Measurements from ENCODE around the gene SAPCD2.
"Not testable (repeated sequence)": the region's sequence is repeated elsewhere in the genome, so short reads cannot be mapped to it uniquely, and the experiment has no call there.

The SAPCD2 gene

DNA sequence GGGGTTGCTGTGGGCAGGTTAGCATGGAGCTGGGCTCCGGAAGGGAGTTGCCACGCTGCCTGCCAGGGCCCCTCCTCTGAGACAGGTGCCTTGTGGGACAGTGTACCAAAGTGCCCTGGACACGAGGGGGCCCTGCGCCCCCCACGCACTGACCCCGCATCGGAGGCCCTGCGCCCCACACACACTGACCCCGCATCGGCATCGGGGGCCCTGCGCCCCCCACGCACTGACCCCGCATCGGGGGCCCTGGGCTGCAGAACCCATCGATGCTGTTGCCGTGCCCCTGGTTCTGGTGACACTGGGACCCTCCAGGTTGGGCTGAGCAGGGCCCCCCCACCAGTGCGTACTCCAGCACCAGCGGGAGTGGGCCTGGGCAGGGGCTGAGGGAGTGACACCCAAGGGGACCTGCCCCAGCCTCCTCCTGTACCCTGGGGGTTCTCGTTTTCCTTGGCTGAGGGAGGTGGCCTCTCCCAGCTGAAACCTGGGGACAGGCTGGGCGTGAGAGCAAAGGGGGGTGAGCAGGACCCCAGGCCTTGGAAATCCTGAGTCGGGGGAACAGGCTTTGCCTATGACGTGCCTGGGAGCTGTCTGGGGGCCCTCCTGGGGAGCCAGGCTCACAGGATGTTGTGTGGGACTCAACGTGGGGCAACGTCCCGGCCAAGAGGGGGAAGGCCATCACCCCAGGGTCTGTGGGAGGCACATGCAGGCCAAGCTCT lies 6.9 kb downstream of the SAPCD2 start:
- DNase-seq: no peak

DNA sequence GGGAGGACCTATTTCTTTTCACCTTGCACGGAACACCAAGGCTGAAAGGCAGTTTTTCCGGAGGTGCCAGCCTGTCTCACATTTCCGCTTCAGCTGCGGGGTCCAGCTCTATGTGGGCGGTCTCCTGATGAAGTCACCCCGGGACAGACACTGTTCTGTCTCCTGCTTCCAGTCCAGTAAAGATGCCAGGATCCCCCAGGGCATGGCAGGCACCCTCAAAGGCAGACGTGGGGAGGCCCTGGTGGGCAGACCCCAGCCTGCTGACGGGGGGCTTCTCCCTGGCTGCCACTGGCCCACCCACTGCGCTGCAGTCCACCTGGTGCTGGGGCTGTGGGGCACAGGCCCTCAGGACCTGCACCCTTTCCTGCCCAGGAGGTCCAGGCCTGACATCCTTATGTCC lies 7.6 kb downstream of the SAPCD2 start:
- DNase-seq: not testable (repeated sequence)

DNA sequence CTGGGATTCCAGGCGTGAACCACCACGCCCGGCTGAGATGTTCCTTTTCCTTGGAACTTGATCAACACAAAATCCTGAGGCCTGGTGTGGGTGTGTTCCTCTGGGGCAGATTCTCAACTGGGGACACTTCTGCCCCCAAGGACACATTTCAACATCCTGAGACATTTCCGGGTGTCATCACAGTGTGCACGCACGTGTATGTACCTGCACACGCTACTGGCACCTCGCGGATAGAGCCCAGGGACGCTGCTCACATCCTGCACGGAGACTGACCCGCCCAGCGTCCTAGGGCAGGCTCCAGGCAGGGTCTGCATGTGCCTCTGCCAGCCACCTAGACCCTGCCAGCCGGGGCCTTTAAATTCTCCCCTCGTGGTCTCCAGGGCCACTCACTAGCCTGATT lies 8.0 kb downstream of the SAPCD2 start:
- DNase-seq: no peak

DNA sequence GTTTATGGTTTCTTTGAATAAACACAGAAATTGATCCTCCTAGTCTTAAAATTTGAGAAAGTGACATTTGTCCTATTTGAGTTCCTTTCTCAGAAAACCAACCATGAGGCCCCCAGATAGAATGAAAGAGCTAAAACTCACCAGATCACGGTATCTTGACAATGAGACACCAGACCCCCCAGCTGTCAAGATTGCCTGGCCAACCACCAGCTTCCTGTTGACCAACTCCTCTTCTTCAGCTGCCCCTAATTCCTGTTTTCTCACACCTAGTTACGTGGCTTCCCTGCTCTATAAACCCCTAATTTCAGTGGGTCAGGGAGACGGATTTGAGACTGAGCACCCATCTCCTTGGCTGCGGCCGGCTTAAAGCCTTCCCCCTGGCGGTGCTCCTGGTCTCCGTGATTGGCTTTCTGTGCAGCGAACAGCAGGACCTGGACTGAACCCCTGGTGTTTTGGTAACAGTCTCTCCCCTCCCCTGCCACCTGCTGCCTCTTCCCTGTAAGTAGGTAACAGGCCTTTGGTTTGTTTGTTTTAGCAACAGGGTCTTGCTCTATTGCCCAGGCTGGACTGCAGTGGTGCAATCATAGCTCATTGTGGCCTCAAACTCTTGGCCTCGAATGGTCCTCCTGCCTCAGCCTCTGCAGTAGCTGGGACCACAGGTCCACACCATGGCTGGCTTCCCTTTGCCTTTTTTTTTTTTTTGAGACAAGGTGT lies 11.7 kb downstream of the SAPCD2 start:
- DNase-seq: no peak

DNA sequence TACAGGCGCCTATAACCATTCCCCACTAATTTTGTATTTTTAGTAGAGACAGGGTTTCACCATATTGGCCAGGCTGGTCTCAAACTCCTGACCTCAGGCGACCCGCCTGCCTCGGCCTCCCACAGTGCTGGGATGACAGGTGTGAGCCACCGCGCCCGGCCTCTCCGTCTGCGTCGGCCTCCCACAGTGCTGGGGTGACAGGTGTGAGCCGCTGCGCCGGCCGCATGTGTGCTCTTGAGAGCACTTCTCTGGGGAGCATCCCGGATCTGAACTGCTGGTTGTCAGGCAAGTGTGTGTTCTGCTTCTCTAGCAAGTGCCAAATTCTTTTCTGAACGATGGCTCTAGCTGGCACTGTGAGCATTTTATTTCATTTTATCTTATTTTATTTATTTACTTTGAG lies 12.8 kb downstream of the SAPCD2 start:
- DNase-seq: no peak

DNA sequence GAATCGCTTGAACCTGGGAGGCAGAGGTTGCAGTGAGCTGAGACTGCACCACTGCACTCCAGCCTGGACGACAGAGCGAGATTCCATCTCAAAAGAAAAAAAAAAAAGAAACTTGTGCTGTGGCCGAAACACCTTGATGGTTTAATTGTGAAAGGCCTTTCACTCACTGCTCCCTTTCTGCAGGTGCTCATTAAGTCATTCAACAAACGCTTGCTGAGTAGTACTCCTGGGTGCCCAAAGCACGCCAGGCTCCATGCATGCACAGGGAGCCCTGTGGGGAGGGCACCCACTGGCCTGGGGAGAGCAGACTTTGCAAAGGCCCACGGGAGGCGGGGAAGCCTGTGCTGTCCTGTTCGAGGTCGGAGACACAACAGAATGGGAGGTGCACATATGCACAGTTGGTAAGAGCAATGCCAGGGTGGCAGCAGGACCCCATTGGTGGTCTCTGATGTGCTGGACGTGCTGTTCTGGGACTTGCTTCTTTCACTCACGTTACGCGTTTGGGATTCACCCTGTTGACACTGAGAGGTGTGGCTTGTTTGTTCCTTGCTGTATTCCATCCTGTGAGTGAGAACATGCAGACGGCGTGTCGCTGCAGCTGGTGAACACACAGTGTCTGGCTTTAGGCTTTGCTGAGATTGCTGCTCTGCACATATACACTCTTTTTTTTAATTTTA lies 13.5 kb downstream of the SAPCD2 start:
- no peak for DNase-seq

DNA sequence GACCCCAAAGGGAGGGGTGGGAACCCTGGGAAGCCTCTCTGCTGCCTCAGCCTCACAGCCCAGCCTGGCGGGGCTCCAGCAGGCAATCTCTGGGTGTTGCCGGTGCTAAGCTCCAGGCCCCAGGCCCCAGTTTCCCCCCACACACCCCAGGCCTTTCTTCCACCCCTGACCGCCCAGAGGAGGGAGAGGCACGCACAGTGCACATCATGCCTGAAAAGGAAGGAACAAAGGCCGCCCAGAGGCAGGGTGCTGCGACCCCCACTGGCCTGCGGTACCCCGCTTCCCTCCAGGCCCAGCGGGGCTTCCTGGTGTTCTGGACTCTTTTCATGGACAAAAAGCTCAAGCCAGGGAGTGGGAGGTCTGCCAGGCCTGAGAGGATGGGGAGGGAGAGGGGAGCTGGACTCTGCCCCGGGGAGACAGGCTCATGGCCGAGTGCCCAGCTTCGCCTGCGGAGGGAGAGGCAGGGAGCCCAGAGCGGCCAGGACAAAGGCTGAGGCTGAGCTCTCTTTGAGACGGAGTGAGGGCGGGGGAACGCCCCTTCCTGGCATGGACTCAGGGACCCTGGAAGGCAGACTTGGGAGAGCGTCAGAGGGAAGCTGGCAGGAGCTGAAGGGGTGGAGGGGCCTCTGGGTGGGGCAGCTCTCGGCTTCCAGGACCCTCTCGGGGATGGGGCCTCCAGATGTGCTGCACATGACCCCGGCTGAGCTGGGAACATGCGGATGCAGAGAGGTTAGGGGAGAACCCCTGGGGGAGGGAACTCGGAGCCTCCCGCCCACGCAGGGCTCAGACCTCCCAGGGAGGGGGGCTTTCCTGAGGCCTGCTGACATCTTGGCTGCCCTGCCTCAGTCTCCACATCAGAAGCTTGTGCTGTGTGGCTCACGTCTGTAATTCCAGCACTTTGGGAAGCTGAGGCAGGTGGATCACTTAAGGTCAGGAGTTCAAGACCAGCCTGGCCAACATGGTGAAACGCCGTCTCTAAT lies 14.7 kb downstream of the SAPCD2 start:
- no peak for DNase-seq

DNA sequence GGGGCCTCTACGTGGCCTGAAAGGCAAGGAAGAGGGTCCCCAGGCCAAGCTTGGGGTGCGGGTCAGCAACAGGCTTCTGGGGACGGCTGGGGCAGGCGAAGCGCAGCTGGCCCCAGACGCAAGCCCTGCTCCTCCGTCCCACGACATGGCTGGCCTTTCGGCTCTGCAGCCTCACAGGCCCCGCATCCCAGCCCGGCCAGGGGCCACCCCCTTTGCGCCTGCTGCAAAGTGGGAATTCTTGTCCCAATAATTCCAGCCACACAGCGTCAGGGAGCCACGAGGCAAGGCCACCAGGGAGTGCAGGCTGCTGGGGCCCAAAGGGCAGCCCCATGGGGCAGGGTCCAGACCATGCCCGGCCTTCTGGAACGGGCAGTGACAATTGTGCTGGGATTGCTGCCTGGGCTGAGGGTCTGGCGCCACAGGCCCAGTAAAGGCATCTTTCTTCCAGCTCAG lies 15.4 kb downstream of the SAPCD2 start:
- DNase-seq: no peak

DNA sequence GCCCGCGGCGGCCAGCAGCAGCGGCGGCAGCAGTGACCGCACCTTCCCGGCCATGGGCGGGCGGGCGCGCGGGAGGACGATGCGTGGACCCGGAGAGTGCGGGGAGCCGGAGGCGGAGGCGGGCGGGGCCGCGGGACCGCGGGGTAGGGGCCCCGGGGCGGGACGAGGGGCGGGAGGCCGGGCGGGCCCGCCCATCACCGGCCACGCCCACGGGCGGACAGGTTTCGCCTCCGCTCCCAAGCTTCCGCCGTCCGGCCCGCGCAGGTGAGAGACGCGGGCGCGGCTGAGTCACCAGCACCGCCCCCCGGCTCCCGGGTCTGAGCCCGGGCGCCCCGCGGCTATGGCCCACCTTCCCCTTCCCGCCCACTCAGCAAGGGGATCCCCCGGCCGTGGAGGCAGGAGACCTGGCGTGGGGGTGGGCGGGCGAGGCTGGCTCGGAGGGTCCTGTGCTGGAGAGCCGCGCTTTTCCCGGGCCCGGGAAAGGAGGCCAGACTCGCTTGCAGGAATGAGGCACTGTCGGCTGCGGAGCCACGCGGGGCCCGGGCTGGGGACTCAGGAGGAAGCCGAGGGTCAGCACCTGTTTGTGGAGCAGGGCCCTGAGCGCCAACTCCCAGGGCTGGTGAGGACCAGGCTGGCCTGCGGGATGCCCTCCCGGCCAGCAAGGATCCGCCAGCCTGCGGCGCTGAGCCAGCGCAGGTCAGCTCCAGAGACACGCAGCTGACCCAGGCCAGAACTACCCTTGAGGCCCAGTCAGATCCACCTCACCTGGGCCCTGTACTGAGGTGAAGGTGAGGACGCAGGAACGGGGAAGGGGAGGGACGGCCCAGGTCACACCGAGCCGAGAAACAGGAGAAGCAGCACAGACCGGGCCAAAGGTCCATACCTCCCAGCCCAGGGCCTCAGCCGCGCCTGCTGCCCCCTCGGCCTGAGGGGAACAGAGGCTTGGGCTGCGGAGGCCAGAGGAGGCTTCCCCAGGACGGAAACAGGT lies 16.1 kb downstream of the SAPCD2 start, which contains the start of gene ENTPD2:
Gene ENTPD2 (minus strand): TSS at position 118 of the 988 bp plus-strand sequence. CDS start 64 bp downstream, at position 54.
- peak; percentile 51 for DNase-seq

DNA sequence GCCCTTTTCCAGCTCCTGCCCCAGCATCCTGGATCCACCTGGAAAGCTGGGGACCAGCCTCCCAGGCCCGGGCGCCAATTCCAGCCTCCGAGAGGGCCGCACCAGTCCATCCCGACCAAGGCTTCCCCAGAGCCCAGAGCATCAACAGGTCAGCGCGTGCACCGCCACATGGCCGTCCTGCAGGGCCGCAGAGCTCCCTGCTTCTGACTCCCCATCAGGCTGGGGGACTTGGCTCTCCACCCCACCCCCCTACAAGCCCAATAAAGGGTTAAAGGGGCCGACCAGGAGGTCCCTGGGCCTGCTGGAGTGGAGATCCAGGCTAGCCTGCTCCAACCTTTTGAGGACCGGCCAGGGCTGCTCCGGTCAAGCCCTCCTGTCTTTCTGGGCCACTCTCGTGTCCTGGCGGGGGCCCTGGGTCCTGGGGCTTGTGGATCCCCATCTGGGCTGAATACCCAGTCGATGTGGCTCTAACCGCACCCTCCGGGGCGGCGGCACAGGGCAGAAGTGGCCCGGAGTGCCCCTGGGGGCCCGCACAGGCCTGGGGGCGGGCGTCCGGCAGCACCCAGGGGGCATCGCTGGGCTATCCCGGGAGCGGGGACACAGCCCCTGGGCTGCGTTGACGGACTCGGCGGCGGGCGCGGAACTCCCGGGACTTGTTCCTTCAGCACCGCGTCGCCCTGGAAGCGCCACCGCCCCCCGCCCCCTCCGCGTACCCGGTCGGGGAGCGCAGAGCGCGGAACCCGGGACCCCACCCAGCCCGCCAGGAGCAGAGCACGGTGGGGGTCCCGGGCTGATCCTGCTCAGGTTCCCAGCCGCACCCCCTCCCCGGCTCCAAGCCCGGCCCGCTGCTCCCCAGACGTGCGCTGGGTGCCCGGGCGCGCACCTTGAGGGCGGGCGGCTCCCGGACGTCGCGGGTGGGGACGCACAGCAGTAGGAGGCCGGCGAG lies 17.1 kb downstream of the SAPCD2 start:
- no peak for DNase-seq

DNA sequence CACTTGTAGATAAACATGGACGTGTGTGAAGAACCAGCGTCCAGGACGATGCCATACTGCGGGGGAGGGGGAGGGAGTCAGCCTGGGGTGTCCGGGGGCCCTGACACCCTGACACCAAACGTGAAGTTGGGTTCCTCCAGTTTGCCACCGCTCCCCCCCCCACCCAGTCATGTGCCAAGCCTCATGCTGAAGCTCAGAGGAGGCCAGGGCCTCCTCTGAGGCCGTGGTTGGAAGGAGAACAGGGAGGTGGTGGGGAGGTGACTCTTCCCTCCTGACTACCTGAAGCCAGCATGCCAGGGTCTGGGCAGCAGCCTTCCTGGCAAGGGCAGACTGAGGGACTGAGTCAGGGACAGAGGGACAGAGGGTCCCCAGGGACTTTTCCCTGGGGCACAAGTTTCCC lies 18.1 kb downstream of the SAPCD2 start:
- DNase-seq: no peak

DNA sequence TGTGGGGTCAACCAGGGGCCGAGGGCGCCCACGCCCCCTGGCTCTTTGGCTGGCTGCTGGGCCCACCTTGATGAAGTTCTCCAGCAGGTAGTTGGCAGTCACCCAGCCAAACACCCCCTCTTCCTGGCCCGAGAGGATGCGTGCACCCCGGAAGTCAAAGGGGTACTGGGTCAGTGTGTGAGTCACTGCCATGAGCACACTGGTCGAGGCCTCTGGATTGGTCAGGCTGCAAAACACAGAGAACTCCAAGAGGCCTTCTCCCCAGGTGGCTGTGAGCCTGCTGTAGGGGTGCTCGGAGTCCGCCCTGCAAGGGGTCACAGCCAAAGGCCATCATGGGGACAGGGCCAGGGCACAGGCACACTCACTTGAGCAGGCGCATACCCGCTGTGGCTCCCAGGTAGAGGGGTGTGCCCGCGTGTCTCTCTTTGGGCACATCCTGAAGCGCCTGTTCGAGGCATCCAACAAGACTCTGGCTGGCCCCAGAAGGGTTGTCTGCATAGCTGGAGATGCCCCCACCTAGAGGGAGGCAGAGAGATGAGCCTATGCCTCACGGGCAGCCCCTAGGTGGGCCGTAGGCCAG lies 19.1 kb downstream of the SAPCD2 start:
- DNase-seq: no peak

DNA sequence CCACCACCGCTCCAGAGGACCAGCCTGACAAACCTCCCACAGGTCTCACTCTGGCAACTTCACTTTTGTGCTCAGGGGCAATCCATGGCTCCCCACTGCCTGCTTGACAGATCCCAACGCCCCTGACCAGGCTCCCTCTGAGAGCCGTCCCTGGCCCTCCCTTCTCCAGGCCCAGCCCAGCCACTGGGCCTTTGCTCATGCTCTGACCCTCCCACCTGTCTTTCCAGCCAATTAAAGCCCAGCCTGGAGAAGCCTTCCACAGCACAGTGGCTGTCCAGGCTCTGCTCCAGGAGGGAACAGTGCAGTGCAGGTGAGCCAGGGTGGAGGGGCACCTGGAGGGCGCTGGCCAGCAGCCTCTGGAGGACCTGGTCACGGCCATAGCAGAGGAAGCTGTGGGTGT lies 19.8 kb downstream of the SAPCD2 start:
- DNase-seq: no peak

DNA sequence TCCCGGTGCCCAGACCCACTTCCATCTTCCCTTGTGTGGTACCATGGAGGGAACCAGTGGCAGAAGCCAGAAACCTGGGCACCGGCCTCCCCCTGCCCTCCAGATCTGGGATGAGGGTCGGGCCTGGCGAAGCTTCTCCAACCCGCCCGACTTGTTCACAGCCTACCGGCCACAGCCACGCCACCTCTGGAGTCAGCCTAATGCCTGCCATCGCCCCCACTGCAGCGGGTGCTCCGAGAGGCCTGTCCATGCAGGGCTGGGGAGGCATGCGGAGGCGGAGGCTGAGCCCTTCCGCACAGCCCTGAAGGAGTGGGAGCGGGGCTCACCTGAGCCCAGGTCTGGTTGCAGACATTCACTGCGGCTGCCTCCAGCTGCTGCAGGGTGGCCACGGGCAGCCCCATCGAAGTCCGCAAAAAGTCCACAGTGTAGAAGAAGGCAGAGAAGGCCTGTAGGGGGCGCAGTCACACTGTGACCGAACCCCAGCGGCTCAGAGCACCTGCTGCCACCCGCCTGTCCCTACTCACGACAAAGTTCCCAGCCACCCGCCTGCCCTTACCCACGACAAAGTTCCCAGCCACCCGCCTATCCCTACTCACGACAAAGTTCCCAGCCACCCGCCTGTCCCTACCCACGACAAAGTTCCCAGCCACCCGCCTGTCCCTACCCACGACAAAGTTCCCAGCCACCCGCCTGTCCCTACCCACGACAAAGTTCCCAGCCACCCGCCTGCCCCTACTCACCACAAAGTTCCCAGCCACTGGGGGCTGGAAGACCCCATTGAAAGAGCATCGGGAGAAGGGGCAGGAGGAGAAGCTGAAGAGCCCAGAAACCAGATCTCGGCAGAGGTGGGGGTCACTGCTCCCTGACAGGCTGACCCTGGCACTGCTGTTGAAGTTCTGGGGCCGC lies 20.6 kb downstream of the SAPCD2 start:
- peak; percentile 62 for DNase-seq

DNA sequence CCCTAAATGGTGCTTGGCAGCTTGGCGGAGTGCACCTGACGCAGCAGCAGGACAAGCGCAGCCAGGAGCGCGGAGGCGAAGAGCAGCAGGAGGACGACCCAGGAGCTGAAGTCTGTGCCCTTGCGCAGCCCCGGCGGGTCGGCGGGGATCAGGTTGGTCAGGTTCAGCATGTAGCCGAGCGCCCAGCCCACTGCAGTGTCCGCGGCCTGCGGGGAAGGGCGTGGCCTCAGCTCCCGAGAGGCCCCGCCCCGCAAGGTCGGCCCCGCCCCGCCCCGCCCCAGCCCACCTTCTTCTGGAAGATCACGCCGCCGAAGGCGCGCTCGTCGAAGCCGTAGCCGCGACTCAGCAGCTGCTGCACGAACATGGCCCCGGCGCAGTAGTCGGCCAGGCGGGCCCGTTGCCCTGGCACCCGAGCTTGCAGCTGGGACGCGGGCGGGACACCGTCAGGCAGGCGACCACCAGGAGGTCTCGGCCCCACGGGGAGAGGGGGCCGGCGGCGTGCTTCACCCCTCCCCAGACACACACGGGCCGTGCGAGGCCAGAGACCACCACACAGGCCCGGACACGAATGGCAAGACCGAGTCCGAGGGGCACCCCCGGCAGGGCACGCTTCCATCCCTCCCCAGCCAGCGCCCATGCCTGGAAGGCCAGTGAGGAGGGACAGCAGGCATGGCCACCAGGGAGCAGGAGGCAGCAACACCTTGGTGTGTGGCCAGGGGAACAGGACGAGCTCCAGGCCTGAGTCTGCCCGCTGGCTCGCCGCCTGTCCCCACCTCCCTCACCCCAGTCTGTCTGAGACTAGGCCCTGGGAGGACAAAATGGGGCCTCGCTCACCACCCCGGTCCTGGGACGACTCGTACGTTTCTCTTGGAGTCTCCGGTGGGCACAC lies 21.5 kb downstream of the SAPCD2 start:
- DNase-seq: no peak

DNA sequence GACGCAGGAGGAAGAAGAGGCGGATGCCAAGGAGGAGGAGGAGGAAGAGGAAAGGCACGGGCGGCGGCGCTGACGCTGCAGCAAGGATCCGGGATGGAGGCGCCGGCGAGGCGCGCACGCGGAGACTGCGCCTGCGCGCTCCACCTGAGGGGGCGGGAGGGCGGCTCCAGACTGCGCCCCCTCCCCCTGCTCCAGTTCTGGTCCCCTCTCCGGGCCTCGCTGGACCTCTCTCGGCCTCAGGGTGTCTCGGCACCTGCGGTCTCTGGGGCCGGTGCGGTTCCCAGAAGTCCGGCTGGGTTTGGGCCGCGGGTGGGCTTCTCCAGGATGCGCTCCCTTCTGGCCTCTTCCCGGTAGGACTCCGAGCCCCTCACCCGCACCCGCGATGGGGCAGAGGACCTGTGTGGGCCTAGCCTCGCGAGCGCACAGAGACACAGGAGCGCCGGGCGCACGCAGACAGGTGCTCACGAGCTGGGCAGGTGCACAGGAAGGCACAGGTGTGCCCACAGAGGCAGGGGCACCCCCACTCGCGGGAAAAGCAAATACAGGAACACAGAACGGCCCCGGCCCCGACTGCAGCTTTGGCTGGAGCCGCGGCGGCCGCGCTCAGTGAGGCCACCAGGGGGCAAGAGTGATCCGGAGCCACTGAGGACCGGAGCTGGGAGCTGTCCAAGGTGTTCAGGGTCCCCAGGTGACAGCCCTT lies 24.1 kb downstream of the SAPCD2 start, which contains the start of gene NPDC1:
Gene NPDC1 (minus strand): TSS at position 90 of the 700 bp plus-strand sequence. CDS start 188 bp downstream, outside the sequence.
- DNase-seq: peak; percentile 83

All from stimulated activated CD4-positive, alpha-beta T cell treated with anti-CD3 and anti-CD28 coated beads, Interleukin-4, amount 100 ng/mL, for 1 hour (primary cell).